Measurements from ENCODE around the gene MAIP1. TPM values are rescaled to one million over a fixed set of nuclear protein-coding genes. Genes with fewer than 3 reads are reported as not detected.

MAIP1 gene
- total RNA-seq, 4 donors from 2014 or later, result 18.9 to 28.6 (median 25.9) TPM

DNA sequence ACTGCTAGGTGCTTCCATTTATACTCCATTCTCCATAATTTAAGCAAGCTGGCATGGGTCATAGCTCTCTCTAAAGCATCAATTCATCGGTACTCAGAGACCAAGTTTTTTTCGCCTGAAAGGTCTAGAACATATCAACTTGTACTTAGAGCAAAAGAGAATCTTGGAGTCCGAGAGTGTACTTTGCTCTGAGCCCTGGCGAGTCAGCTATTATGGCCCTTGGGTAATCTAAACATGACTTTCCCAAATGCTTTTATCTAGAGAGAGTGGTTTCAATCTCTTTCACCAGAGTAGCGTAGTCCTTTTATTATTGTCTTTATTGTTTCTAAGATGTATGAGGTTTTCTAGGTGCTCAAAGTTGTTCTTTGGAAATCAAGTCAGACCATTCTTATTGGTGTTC lies 34.4 kb downstream of the MAIP1 start:
- no peak for DNase-seq
- no peaks in the 10 kb centered on the region for H3K27me3 ChIP-seq
- WGBS, 2 donors, result 77 to 81% methylated on average over 5 of the region's 5 CpGs
- no peak overlapping the region for H3K27ac ChIP-seq
- TF ChIP-seq, protein P1, sequence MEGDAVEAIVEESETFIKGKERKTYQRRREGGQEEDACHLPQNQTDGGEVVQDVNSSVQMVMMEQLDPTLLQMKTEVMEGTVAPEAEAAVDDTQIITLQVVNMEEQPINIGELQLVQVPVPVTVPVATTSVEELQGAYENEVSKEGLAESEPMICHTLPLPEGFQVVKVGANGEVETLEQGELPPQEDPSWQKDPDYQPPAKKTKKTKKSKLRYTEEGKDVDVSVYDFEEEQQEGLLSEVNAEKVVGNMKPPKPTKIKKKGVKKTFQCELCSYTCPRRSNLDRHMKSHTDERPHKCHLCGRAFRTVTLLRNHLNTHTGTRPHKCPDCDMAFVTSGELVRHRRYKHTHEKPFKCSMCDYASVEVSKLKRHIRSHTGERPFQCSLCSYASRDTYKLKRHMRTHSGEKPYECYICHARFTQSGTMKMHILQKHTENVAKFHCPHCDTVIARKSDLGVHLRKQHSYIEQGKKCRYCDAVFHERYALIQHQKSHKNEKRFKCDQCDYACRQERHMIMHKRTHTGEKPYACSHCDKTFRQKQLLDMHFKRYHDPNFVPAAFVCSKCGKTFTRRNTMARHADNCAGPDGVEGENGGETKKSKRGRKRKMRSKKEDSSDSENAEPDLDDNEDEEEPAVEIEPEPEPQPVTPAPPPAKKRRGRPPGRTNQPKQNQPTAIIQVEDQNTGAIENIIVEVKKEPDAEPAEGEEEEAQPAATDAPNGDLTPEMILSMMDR (IDR thresholded peaks at IDR 0.05), result no peak
- TF ChIP-seq POLR2A (IDR thresholded peaks at IDR 0.05), result no peak
- H3K36me3 ChIP-seq, result no peaks in the 10 kb centered on the region
- H3K9me3 ChIP-seq, result no peaks in the 10 kb centered on the region
- H3K4me3 ChIP-seq (replicated peaks in 1 of 3), result no peak overlapping the region
- intact Hi-C loops (cut with DNase I), result loop anchor here (10.0 kb wide), 1 partner anchor 325 kb away; no protein-coding TSS in a partner anchor
- peaks cover 0 to 5% of the 10 kb centered on the region in 2 donors for H3K4me1 ChIP-seq

DNA sequence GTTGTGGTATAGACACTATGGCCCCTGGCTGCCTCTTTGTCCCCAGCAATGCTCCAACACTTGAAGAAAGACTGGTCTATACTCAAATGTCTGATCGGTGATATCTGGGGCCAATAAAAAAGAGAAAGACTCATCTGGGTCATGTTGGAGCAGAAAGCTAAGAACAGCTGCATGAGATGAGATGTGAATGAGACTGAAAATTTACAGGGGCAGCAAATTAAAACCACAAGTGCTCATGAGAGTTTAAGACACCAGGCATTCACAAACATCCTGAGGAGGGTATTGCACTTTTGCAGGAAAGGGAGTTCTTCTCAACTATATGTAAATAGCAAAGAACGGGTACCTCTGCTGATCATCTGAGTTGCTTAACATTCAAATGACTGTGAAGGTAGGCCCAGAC lies 36.3 kb downstream of the MAIP1 start:
- Histone ChIP-seq H3K4me1 (no peaks in the 10 kb centered on the region), H3K9me3 (no peaks in the 10 kb centered on the region), H3K27me3 (no peaks in the 10 kb centered on the region), H3K4me3 (replicated peaks in 1 of 3) (no peak overlapping the region), H3K27ac (no peak overlapping the region), H3K36me3 (no peaks in the 10 kb centered on the region)
- intact Hi-C loops (cut with DNase I), result no loop called here
- DNase-seq, result no peak
- 93 to 96% methylated on average over 2 of the region's 2 CpGs for WGBS, 2 donors
- TF ChIP-seq, protein P1 (IDR thresholded peaks at IDR 0.05), result no peak
- TF ChIP-seq POLR2A (IDR thresholded peaks at IDR 0.05), result no peak

DNA sequence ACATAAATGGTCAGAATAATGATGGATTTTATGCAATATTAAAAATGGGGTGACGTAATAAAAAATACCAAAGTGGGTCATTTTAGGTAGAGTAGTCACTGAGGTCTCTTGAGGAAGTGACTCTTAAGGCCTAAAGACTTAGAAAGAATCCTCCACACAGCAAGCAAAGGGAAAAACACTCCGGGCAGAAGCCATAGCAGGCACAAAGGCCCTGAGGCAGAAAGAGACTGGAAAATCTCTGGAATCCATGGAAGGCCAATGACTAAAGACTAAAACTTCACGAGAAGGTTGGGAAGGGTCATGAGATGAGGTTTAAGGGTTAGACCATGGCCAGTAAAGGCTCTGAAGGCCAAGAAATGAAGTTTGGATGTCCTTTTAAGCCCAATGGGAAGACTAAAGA lies 36.9 kb downstream of the MAIP1 start:
- intact Hi-C loops (cut with DNase I), result no loop called here
- WGBS, 2 donors, result 94 to 97% methylated on average over 3 of the region's 3 CpGs
- no peak for TF ChIP-seq POLR2A (IDR thresholded peaks at IDR 0.05)
- TF ChIP-seq, protein P1 (IDR thresholded peaks at IDR 0.05), result no peak
- Histone ChIP-seq H3K4me3 (replicated peaks in 1 of 3) (no peak overlapping the region), H3K27ac (no peak overlapping the region), H3K9me3 (no peaks in the 10 kb centered on the region), H3K36me3 (no peaks in the 10 kb centered on the region), H3K27me3 (no peaks in the 10 kb centered on the region), H3K4me1 (no peaks in the 10 kb centered on the region)
- no peak for DNase-seq

DNA sequence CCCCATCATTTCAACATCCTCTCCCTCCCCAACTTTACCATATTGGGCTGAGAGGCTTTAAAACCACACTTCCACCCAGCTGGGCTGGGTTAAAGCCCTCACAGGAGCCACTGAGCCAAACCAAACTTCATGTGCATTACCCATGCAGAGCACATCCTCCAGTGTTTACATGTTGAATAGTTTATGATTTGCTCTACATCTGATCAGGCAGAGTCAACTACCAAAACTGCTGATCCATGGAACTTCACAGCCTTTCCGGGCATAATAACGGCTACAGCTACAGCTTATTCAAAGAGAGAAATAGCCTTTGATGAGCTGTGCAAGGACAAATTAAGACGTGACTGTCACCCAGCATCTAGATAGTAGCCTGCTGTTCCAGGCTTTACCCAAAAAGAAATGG lies 39.0 kb downstream of the MAIP1 start:
- no peak for TF ChIP-seq POLR2A (IDR thresholded peaks at IDR 0.05)
- no peak for DNase-seq
- H3K27ac ChIP-seq, result no peak overlapping the region
- intact Hi-C loops (cut with DNase I), result no loop called here
- H3K9me3 ChIP-seq, result no peaks in the 10 kb centered on the region
- no peaks in the 10 kb centered on the region for H3K4me1 ChIP-seq
- H3K27me3 ChIP-seq, result no peaks in the 10 kb centered on the region
- no peak overlapping the region for H3K4me3 ChIP-seq (replicated peaks in 1 of 3)
- 56 to 81% methylated on average over 3 of the region's 3 CpGs for WGBS, 2 donors
- H3K36me3 ChIP-seq, result no peaks in the 10 kb centered on the region

DNA sequence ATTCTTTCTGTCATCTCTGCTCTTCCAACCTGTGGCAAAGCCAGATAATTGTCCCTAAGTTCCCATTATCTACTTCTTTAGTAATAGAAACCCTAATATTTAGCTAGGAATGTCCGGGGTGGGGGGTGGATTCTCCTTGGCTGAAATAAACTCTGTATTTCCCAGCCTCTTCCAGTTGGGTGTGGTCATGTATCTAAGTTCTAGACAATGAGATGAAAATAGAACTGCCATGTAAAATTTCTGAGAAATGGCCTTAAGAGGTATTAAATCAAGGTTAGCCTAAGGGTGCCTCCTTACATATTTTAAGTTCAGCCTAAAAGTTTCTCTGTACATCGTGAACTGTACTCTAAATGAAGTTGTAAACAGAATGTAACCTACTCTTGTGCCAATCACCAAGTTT lies 39.5 kb downstream of the MAIP1 start:
- no peak for DNase-seq
- 80 to 85% methylated on average over 2 of the region's 2 CpGs for WGBS, 2 donors
- TF ChIP-seq, protein P1 (IDR thresholded peaks at IDR 0.05), result no peak
- no peak for TF ChIP-seq POLR2A (IDR thresholded peaks at IDR 0.05)
- intact Hi-C loops (cut with DNase I), result no loop called here
- H3K9me3 ChIP-seq, result no peaks in the 10 kb centered on the region
- no peak overlapping the region for H3K4me3 ChIP-seq (replicated peaks in 1 of 3)
- no peak overlapping the region for H3K27ac ChIP-seq
- H3K4me1 ChIP-seq, result no peaks in the 10 kb centered on the region
- H3K27me3 ChIP-seq, result no peaks in the 10 kb centered on the region
- no peaks in the 10 kb centered on the region for H3K36me3 ChIP-seq

DNA sequence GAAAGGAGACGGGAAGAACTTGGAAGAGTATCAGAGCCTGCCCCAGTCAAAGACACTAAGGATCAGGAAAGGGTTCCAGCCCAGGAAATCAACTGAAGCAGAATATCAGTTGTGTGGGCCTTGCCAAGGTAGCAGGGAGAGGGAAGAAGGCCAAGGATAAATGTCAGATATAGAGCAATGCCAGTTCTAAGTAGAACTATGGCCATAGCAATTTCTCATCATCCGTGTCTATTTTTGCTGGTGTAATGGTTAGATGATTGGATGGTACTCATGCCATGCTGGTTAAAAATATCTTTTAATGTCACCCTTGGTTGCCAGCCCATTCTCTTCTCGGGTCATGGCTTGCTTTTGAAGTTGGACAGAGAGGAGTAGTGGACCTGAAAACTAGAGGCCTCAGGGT lies 41.9 kb downstream of the MAIP1 start:
- DNase-seq, result no peak
- WGBS, 2 donors, result 93 to 98% methylated on average over 3 of the region's 3 CpGs
- H3K9me3 ChIP-seq, result no peaks in the 10 kb centered on the region
- no peak overlapping the region for H3K27ac ChIP-seq
- H3K36me3 ChIP-seq, result no peaks in the 10 kb centered on the region
- H3K4me1 ChIP-seq, result no peaks in the 10 kb centered on the region
- intact Hi-C loops (cut with DNase I), result no loop called here
- TF ChIP-seq POLR2A (IDR thresholded peaks at IDR 0.05), result no peak
- TF ChIP-seq, protein P1 (IDR thresholded peaks at IDR 0.05), result no peak
- no peak overlapping the region for H3K4me3 ChIP-seq (replicated peaks in 1 of 3)
- no peaks in the 10 kb centered on the region for H3K27me3 ChIP-seq

Data from thyroid gland (tissue), 4 donors.